SIG-M5 (cell line): ENCODE results near the gene UBE2Q2.
"Not testable (repeated sequence)": the region's sequence is repeated elsewhere in the genome, so short reads cannot be mapped to it uniquely, and the experiment has no call there.

Source experiments
- DNase-seq: peaks from one replicate; lab custom pipeline; 2025; lab: John Stamatoyannopoulos, UW

UBE2Q2 gene

GRCh38 chr15:75842722-75843677 is at the start of gene UBE2Q2:
Gene UBE2Q2 (plus strand): TSS chr15:75843447. CDS start chr15:75843667, 220 bp downstream.
- peak; percentile 2 for DNase-seq

GRCh38 chr15:75796321-75796720 is 46.9 kb upstream of the UBE2Q2 start:
- DNase-seq: no peak

GRCh38 chr15:75797146-75797545 is 46.1 kb upstream of the UBE2Q2 start:
- not testable (repeated sequence) for DNase-seq

GRCh38 chr15:75799190-75799589 is 44.1 kb upstream of the UBE2Q2 start:
- DNase-seq: no peak

- not testable (repeated sequence) for DNase-seq
Observed at GRCh38 chr15:75800409-75800808, 42.8 kb upstream of the UBE2Q2 start.

GRCh38 chr15:75801859-75802593 is 41.2 kb upstream of the UBE2Q2 start:
- DNase-seq: no peak

GRCh38 chr15:75807486-75807885 is 35.8 kb upstream of the UBE2Q2 start:
- not testable (repeated sequence) for DNase-seq

- DNase-seq: not testable (repeated sequence)
Observed at GRCh38 chr15:75808009-75808408, 35.2 kb upstream of the UBE2Q2 start.

GRCh38 chr15:75808563-75808962 is 34.7 kb upstream of the UBE2Q2 start:
- no peak for DNase-seq

- DNase-seq: no peak
Observed at GRCh38 chr15:75809986-75810750, 33.1 kb upstream of the UBE2Q2 start.

GRCh38 chr15:75810874-75811498 is 32.3 kb upstream of the UBE2Q2 start:
- DNase-seq: no peak

GRCh38 chr15:75811626-75812025 is 31.6 kb upstream of the UBE2Q2 start:
- DNase-seq: no peak

GRCh38 chr15:75814794-75815193 is 28.5 kb upstream of the UBE2Q2 start:
- no peak for DNase-seq

- DNase-seq: no peak
Observed at GRCh38 chr15:75815811-75816719, 27.2 kb upstream of the UBE2Q2 start.

GRCh38 chr15:75817138-75817935 is 25.9 kb upstream of the UBE2Q2 start:
- no peak for DNase-seq

- DNase-seq: no peak
Observed at GRCh38 chr15:75820206-75820605, 23.0 kb upstream of the UBE2Q2 start.

GRCh38 chr15:75821786-75822345 is 21.4 kb upstream of the UBE2Q2 start:
- DNase-seq: no peak

- DNase-seq: no peak
Observed at GRCh38 chr15:75822685-75823278, 20.5 kb upstream of the UBE2Q2 start.
